GM12878 (cell line): ENCODE data around the gene ZNF410. TPM values are rescaled to one million over a fixed set of nuclear protein-coding genes. Genes with fewer than 3 reads are reported as not detected.

Source experiments
- ATAC-seq: fragments of 200-7000 bp; cut with Tn5 transposase; 3 replicates; pipeline ENCODE4 v1.9.1; 2020; ENCODE audit warnings: mild to moderate bottlenecking, moderate library complexity
- BruUV-seq: library from RNA; stranded (reverse); fragments of 400-500 nt; replicated peaks from 2 replicates; lab custom pipeline; 2021; lab: Mats Ljungman, UMichigan
- CTCF ChIA-PET: fragments of 300-600 bp; sonication (Branson Sonifier 250); formaldehyde crosslinking; extraction: SDS; loops from one replicate; lab custom pipeline; 2021; ENCODE audit warnings: inconsistent platforms; lab: Yijun Ruan, JAX
- POLR2A ChIA-PET: fragments of 350-600 bp; formaldehyde crosslinking; extraction: SDS; loops from one replicate; lab custom pipeline; 2021; ENCODE audit warnings: inconsistent platforms; lab: Charles Lee
- RAD21 ChIA-PET: fragments of 300-600 bp; sonication (Branson Sonifier 250); formaldehyde crosslinking; loops from one replicate; lab custom pipeline; 2023; ENCODE audit warnings: antibody characterized with exemption; ENCODE audit not compliant: unreplicated experiment; lab: Charles Lee
- SMC1A ChIA-PET: fragments of 300-600 bp; sonication (Branson Sonifier 250); formaldehyde crosslinking; loops from one replicate; lab custom pipeline; 2023; ENCODE audit not compliant: unreplicated experiment, uncharacterized antibody; lab: Charles Lee
- DNase-seq: peaks from one replicate; pipeline ENCODE4 v3.0.0-alpha.2; 2011; ENCODE audit warnings: low read depth, low spot score
- FAIRE-seq: peaks from 3 replicates; lab custom pipeline; 2011; peaks lifted over from hg19 to GRCh38; lab: Jason Lieb, UNC
- H2AFZ ChIP-seq: 2 replicates; pipeline ENCODE4 v1.6.0; 2011; ENCODE audit warnings: low read depth, low read length, control low read depth; ENCODE audit not compliant: control insufficient read depth
- H3K27ac ChIP-seq: 2 replicates; pipeline ENCODE4 v1.5.1; 2011; ENCODE audit warnings: control low read depth; ENCODE audit not compliant: control insufficient read depth, insufficient read depth
- H3K27me3 ChIP-seq, 2 experiments: replicated peaks in 1 of 2; 2 replicates each; pipeline versions ENCODE4 v1.6.0 to v1.6.1; 2011; ENCODE audit warnings: low read length in 1 of 2; ENCODE audit not compliant: control insufficient read depth in 2 of 2, insufficient read depth in 2 of 2
- H3K36me3 ChIP-seq, 2 experiments: 2 replicates each; pipeline ENCODE4 v1.5.1; 2011; ENCODE audit warnings: low read length in 1 of 2; ENCODE audit not compliant: control insufficient read depth in 2 of 2, insufficient read depth in 2 of 2
- H3K4me1 ChIP-seq: 2 replicates; pipeline ENCODE4 v1.6.1; 2011; ENCODE audit warnings: mild to moderate bottlenecking, low read length, moderate library complexity, mixed read lengths; ENCODE audit not compliant: control insufficient read depth, insufficient read depth
- H3K4me2 ChIP-seq: 2 replicates; pipeline ENCODE4 v1.6.0; 2011; ENCODE audit warnings: control low read depth; ENCODE audit not compliant: control insufficient read depth, insufficient read depth
- H3K4me3 ChIP-seq: fragments of 200-600 bp; sonication (generic); 2 replicates; pipeline ENCODE4 v1.5.1; 2016
- H3K79me2 ChIP-seq: 2 replicates; pipeline ENCODE4 v1.6.0; 2011; ENCODE audit warnings: low read length; ENCODE audit not compliant: control insufficient read depth, insufficient read depth
- H3K9ac ChIP-seq: 2 replicates; pipeline ENCODE4 v1.8.0; 2011; ENCODE audit warnings: low read length, control low read depth, mixed read lengths; ENCODE audit not compliant: control insufficient read depth, insufficient read depth
- H3K9me3 ChIP-seq: replicated peaks from 3 replicates; pipeline ENCODE4 v1.5.1; 2011; ENCODE audit warnings: mild to moderate bottlenecking, low read length; ENCODE audit not compliant: control insufficient read depth, insufficient read depth
- H4K20me1 ChIP-seq: 2 replicates; pipeline ENCODE4 v1.6.0; 2011; ENCODE audit not compliant: control insufficient read depth, insufficient read depth
- ATF2 ChIP-seq: IDR thresholded peaks from 2 replicates; pipeline ENCODE4 v1.6.1; 2012; ENCODE audit warnings: low read length, inconsistent platforms
- E2F8 ChIP-seq: fragments of 450-650 bp; IDR thresholded peaks from 2 replicates; pipeline ENCODE4 v1.6.1; 2018; ENCODE audit warnings: mild to moderate bottlenecking, low read depth, moderate library complexity; ENCODE audit not compliant: partially characterized antibody
- HDGF ChIP-seq: fragments of 450-650 bp; IDR thresholded peaks from 2 replicates; pipeline ENCODE4 v1.6.1; 2016; ENCODE audit warnings: antibody characterized with exemption
- IKZF2 ChIP-seq, 2 experiments: fragments of 450-650 bp; IDR thresholded peaks; 2 replicates each; pipeline ENCODE4 v1.6.1; 2017; ENCODE audit warnings: mild to moderate bottlenecking in 2 of 2, moderate library complexity in 2 of 2
- KLF5 ChIP-seq: fragments of 450-650 bp; IDR thresholded peaks from 2 replicates; pipeline ENCODE4 v1.6.1; 2014; ENCODE audit warnings: mild to moderate bottlenecking; ENCODE audit not compliant: partially characterized antibody
- NR2C2 ChIP-seq: IDR thresholded peaks from 2 replicates; pipeline ENCODE4 v1.6.1; 2011; ENCODE audit warnings: borderline replicate concordance, low read depth; ENCODE audit not compliant: control insufficient read depth, insufficient read length
- PAX5 ChIP-seq: IDR thresholded peaks from 2 replicates; pipeline ENCODE4 v1.6.1; 2011; ENCODE audit warnings: low read depth, low read length, borderline replicate concordance
- RAD21 ChIP-seq: IDR thresholded peaks from 2 replicates; pipeline ENCODE4 v1.6.1; 2011; ENCODE audit warnings: mild to moderate bottlenecking, low read depth, low read length, moderate library complexity; ENCODE audit not compliant: insufficient read depth
- SIN3A ChIP-seq: IDR thresholded peaks from 2 replicates; pipeline ENCODE4 v1.6.1; 2012; ENCODE audit warnings: low read depth, low read length, improper control_type of control experiment
- SP1 ChIP-seq: IDR thresholded peaks from one replicate; pipeline ENCODE4 v1.6.1; 2011; ENCODE audit warnings: low read depth, low read length
- SUZ12 ChIP-seq: fragments of 200-600 bp; sonication (generic); IDR thresholded peaks from one replicate; pipeline ENCODE4 v1.6.1; 2018; ENCODE audit warnings: antibody characterized with exemption, mild to moderate bottlenecking; ENCODE audit not compliant: unreplicated experiment
- TCF3 ChIP-seq: IDR thresholded peaks from 2 replicates; pipeline ENCODE4 v1.6.1; 2012; ENCODE audit warnings: low read depth, mild to moderate bottlenecking, low read length, borderline replicate concordance; ENCODE audit not compliant: insufficient read depth
- WGBS: methylation state at CpG from one replicate; pipeline ENCODE4 v1.1.6; 2016; ENCODE audit warnings: low lambda C conversion rate; ENCODE audit not compliant: insufficient replicate concordance, insufficient coverage; ENCODE audit errors: missing lambda C conversion rate; 5-methylcytosine and 5-hydroxymethylcytosine counted together
- in situ Hi-C: fragments of 300-500 bp; cut with MboI; formaldehyde crosslinking; loops from 9 replicates; pipeline ENCODE4 v1.14.3; 2018; ENCODE audit warnings: mixed read lengths
- intact Hi-C: fragments of 100-400 bp; cut with micrococcal nuclease; formaldehyde crosslinking; loops from one replicate; pipeline ENCODE4 v1.14.2; 2022; ENCODE audit not compliant: unreplicated experiment
- polyA plus RNA-seq, 11 experiments: library from polyadenylated mRNA; depleted of rRNA in 4 of 11; unstranded in 6 of 11; stranded (reverse) in 5 of 11; fragments of >200 nt; fragmentation: Nextera tagmentation in 4 of 11; fragmentation: Illumina TruSeq in 1 of 11; extraction: Ambion mirVana in 4 of 11; extraction: Trizol in 1 of 11; gene quantifications; 1 replicate in 1 of 11; 2 replicates in 10 of 11; pipeline versions ENCODE4 v1.2.1 to v1.2.3, GENCODE V29; 2011 to 2016; ENCODE audit warnings: inconsistent platforms in 2 of 11, missing spikeins in 2 of 11, low read depth in 1 of 11
- total RNA-seq, 4 experiments: library from RNA; depleted of rRNA in 3 of 4; stranded (reverse); fragments of >200 nt in 3 of 4; fragmentation: Illumina TruSeq in 1 of 4; extraction: Trizol in 1 of 4; gene quantifications; 2 replicates each; pipeline versions ENCODE4 v1.2.1 to v1.2.3, GENCODE V29; 2013 to 2021

Gene ZNF410
- total and polyA plus RNA-seq, 10 of the 15 experiments (the other 5 are each of a cell fraction or from before 2014, with no cell fraction given) = 31.2 to 56.6 (median 47.7) TPM

GRCh38 chr14:73976125-73976524 is 89.5 kb downstream of the ZNF410 start (continued):
- TF ChIP-seq ATF2 = no peak

- H3K27ac ChIP-seq = no peak overlapping the region
- POLR2A ChIA-PET = no interaction called here
- no peak for DNase-seq
- H3K79me2 ChIP-seq = no peaks in the 10 kb centered on the region
- no peak overlapping the region for H2AFZ ChIP-seq
- in situ Hi-C loops = no loop called here
- no peak for TF ChIP-seq KLF5
- no peak for TF ChIP-seq NR2C2
- no peak for TF ChIP-seq SP1
- TF ChIP-seq PAX5 = no peak
- no peak for TF ChIP-seq SIN3A
- no peak for TF ChIP-seq IKZF2 (IDR thresholded peaks at IDR 0.05)
- no peak for TF ChIP-seq SUZ12
- TF ChIP-seq E2F8 = no peak
- TF ChIP-seq TCF3 = no peak
- TF ChIP-seq RAD21 = no peak
- no peak for TF ChIP-seq HDGF
- BruUV-seq = no TSS peak
- H4K20me1 ChIP-seq = no peaks in the 10 kb centered on the region
- no peak overlapping the region for H3K9ac ChIP-seq
- CTCF ChIA-PET = no interaction called here
- WGBS = 92% methylated on average over 4 of the region's 4 CpGs
- no peak overlapping the region for H3K4me2 ChIP-seq
- H3K4me3 ChIP-seq = no peak overlapping the region
- ATAC-seq = no peak
- H3K27me3 ChIP-seq = no peaks in the 10 kb centered on the region
- no peak for FAIRE-seq
- RAD21 ChIA-PET = no interaction called here
- SMC1A ChIA-PET = no interaction called here
- no peaks in the 10 kb centered on the region for H3K4me1 ChIP-seq
- intact Hi-C loops = no loop called here
- peaks cover 0 to 10% of the 10 kb centered on the region in 2 experiments; a peak in 2 of 4 replicates for H3K36me3 ChIP-seq
- no peaks in the 10 kb centered on the region for H3K9me3 ChIP-seq
Observed at GRCh38 chr14:73977896-73978295, 91.2 kb downstream of the ZNF410 start.
